Measurements from ENCODE around the gene FBXL17. TPM values are rescaled to one million over a fixed set of nuclear protein-coding genes. Genes with fewer than 3 reads are reported as not detected.

FBXL17 gene
- total RNA-seq, 1 experiment from 2014 or later = 5.3 TPM

DNA sequence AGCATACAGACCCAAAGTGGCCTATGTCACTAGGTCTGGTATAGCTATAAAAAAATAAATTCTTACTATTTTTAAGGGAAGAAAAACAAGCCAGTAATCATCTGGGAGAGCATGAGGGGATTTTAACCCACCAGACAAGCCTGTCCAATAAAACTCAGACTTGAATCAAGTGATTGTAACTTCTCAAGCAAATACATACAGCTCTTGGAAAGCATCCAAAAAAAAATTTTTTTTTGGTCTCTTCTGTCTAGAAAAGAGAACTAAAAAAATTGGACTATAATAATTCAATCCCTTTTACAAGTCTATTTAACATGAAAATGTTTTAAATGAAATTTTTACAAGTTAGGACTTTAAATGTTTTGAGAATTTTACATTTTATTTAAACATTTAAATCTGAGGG is 61.7 kb downstream of the FBXL17 start:
- Mint-ChIP-seq H3K27me3 (ENCODE audit: low read depth) (no peaks in the 10 kb centered on the region), H3K27ac (peak overlapping the region in 1 of 3 experiments; percentile 79; a peak in 2 of 7 replicates), H3K36me3 (ENCODE audit: insufficient read depth in 1 of 3, low read depth in 3 of 3) (no peaks in the 10 kb centered on the region), H3K4me3 (no peak overlapping the region), H3K4me1 (no peaks in the 10 kb centered on the region), H3K9me3 (no peaks in the 10 kb centered on the region)
- no peaks in the 10 kb centered on the region for H3K27me3 ChIP-seq (ENCODE audit: insufficient read depth, low read length)
- no peak overlapping the region for H3T11ph ChIP-seq (ENCODE audit: low read length)
- H3K27ac ChIP-seq (ENCODE audit: insufficient read length, low read depth, low read length) = no peak overlapping the region
- no peak for DNase-seq
- H3K4me2 ChIP-seq (ENCODE audit: insufficient read depth, insufficient read length, low read length) = no peak overlapping the region
- H3K79me2 ChIP-seq (ENCODE audit: insufficient read depth, low read length) = no peaks in the 10 kb centered on the region
- H2AK5ac ChIP-seq (ENCODE audit: insufficient read length, low read length) = no peak overlapping the region
- H2BK20ac ChIP-seq (ENCODE audit: low read depth, low read length, poor library complexity, severe bottlenecking) = no peak overlapping the region
- no peak overlapping the region for H4K5ac ChIP-seq (ENCODE audit: insufficient read length, low read depth, low read length)
- no peak overlapping the region for H2BK120ac ChIP-seq (ENCODE audit: low read depth, low read length, poor library complexity, severe bottlenecking)
- no peaks in the 10 kb centered on the region for H3K23me2 ChIP-seq (ENCODE audit: insufficient read length, low read depth, low read length, poor library complexity, severe bottlenecking)
- H4K8ac ChIP-seq (replicated peaks; ENCODE audit: insufficient read length, low read depth, low read length) = no peak overlapping the region
- H3K79me1 ChIP-seq (ENCODE audit: insufficient read depth, low read depth, low read length, poor library complexity, severe bottlenecking) = no peaks in the 10 kb centered on the region
- no peak overlapping the region for H3K18ac ChIP-seq (ENCODE audit: insufficient read length, low read depth, low read length)
- H4K20me1 ChIP-seq (ENCODE audit: control insufficient read depth, insufficient read depth, insufficient read length) = no peaks in the 10 kb centered on the region
- no peak overlapping the region for H3K14ac ChIP-seq (ENCODE audit: insufficient read depth, low read length)
- H3K4me1 ChIP-seq (ENCODE audit: insufficient read depth, low read length) = no peaks in the 10 kb centered on the region
- no peak overlapping the region for H2BK5ac ChIP-seq (ENCODE audit: insufficient read length, low read length)
- TF ChIP-seq, protein P1, sequence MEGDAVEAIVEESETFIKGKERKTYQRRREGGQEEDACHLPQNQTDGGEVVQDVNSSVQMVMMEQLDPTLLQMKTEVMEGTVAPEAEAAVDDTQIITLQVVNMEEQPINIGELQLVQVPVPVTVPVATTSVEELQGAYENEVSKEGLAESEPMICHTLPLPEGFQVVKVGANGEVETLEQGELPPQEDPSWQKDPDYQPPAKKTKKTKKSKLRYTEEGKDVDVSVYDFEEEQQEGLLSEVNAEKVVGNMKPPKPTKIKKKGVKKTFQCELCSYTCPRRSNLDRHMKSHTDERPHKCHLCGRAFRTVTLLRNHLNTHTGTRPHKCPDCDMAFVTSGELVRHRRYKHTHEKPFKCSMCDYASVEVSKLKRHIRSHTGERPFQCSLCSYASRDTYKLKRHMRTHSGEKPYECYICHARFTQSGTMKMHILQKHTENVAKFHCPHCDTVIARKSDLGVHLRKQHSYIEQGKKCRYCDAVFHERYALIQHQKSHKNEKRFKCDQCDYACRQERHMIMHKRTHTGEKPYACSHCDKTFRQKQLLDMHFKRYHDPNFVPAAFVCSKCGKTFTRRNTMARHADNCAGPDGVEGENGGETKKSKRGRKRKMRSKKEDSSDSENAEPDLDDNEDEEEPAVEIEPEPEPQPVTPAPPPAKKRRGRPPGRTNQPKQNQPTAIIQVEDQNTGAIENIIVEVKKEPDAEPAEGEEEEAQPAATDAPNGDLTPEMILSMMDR (conservative IDR thresholded peaks at IDR 0.05) = no peak
- H3K9me3 ChIP-seq (ENCODE audit: control insufficient read depth, low read depth, low read length) = no peaks in the 10 kb centered on the region
- no peak overlapping the region for H3K9ac ChIP-seq (ENCODE audit: extremely low read depth, insufficient read length, low read length)
- H2BK12ac ChIP-seq (ENCODE audit: insufficient read length, low read depth, low read length) = no peak overlapping the region
- H4K91ac ChIP-seq (ENCODE audit: insufficient read length, low read depth, low read length) = no peak overlapping the region
- H3K4ac ChIP-seq (ENCODE audit: low read depth, low read length) = no peak overlapping the region
- H2AFZ ChIP-seq (ENCODE audit: low read length) = no peak overlapping the region
- H2BK15ac ChIP-seq (ENCODE audit: low read depth, low read length) = no peak overlapping the region
- no peak overlapping the region for H3K23ac ChIP-seq (ENCODE audit: insufficient read length, low read depth, low read length)
- H3K56ac ChIP-seq (ENCODE audit: insufficient read length, low read depth, low read length) = no peak overlapping the region
